Fibroblast of lung (primary cell): Measurements from ENCODE around the gene ABCC10. TPM values are rescaled to one million over a fixed set of nuclear protein-coding genes. Genes with fewer than 3 reads are reported as not detected.

ENCODE experiments used
- DNase-seq, 2 donors: peaks; one replicate each; pipeline versions ENCODE4 v3.0.0 to v3.0.0-alpha.2; 2010; ENCODE audit warnings: low read depth in 2 of 2
- H2AFZ ChIP-seq: 2 replicates; pipeline ENCODE4 v1.5.1; 2012; ENCODE audit warnings: low read length, control low read depth, inconsistent platforms
- H3K27ac ChIP-seq: 2 replicates; pipeline ENCODE4 v1.5.1; 2011; ENCODE audit warnings: low read length, control low read depth; ENCODE audit not compliant: insufficient read depth
- H3K27me3 ChIP-seq: 2 replicates; pipeline ENCODE4 v1.5.1; 2011; ENCODE audit warnings: mild to moderate bottlenecking, low read length; ENCODE audit not compliant: control insufficient read depth, insufficient read depth
- H3K36me3 ChIP-seq: 2 replicates; pipeline ENCODE4 v1.5.1; 2011; ENCODE audit warnings: low read length; ENCODE audit not compliant: control insufficient read depth, insufficient read depth
- H3K4me1 ChIP-seq: 2 replicates; pipeline ENCODE4 v1.5.1; 2011; ENCODE audit warnings: low read length; ENCODE audit not compliant: control insufficient read depth, insufficient read depth; ENCODE audit errors: extremely low read depth
- H3K4me2 ChIP-seq: 2 replicates; pipeline ENCODE4 v1.5.1; 2011; ENCODE audit warnings: low read length, control low read depth; ENCODE audit not compliant: insufficient read depth; ENCODE audit errors: extremely low read depth
- H3K4me3 ChIP-seq, 4 experiments: fragments of 200-600 bp in 1 of 4; sonication (generic) in 1 of 4; replicated peaks in 1 of 4; 2 replicates each; pipeline ENCODE4 v1.5.1; 2011 to 2016; ENCODE audit warnings: low read length in 4 of 4, low read depth in 3 of 4, mild to moderate bottlenecking in 3 of 4, control low read depth in 2 of 4, inconsistent platforms in 1 of 4, mixed read lengths in 1 of 4; ENCODE audit not compliant: insufficient read depth in 1 of 4; ENCODE audit errors: control extremely low read depth in 1 of 4
- H3K79me2 ChIP-seq: 2 replicates; pipeline ENCODE4 v1.5.1; 2012; ENCODE audit warnings: mild to moderate bottlenecking, low read length, inconsistent platforms; ENCODE audit not compliant: control insufficient read depth, insufficient read depth
- H3K9ac ChIP-seq: 2 replicates; pipeline ENCODE4 v1.5.1; 2011; ENCODE audit warnings: mild to moderate bottlenecking, low read length, control low read depth; ENCODE audit not compliant: insufficient read depth
- H3K9me3 ChIP-seq: 2 replicates; pipeline ENCODE4 v1.5.1; 2012; ENCODE audit warnings: low read depth, low read length; ENCODE audit not compliant: control insufficient read depth, insufficient read depth
- H4K20me1 ChIP-seq: 2 replicates; pipeline ENCODE4 v1.5.1; 2011; ENCODE audit warnings: low read length; ENCODE audit not compliant: control insufficient read depth, insufficient read depth; ENCODE audit errors: extremely low read depth
- EZH2 ChIP-seq: IDR thresholded peaks from 2 replicates; pipeline ENCODE4 v1.5.1; 2012; ENCODE audit warnings: low read length, control low read depth, mild to moderate bottlenecking; ENCODE audit errors: missing control alignments
- polyA plus RNA-seq, 2 donors: library from polyadenylated mRNA; depleted of rRNA in 1 of 2; stranded (reverse) in 1 of 2; unstranded in 1 of 2; fragments of >200 nt; gene quantifications; 2 replicates each; pipeline ENCODE4 v1.2.1, GENCODE V29; 2011 to 2012; ENCODE audit warnings: missing spikeins in 1 of 2
- total RNA-seq: library from RNA; depleted of rRNA; stranded (reverse); fragments of >200 nt; gene quantifications from 2 replicates; pipeline ENCODE4 v1.2.1, GENCODE V29; 2014
- TF ChIP-seq, protein P1 (sequence below), 2 donors: IDR thresholded peaks in 1 of 2; conservative IDR thresholded peaks in 1 of 2; 1 replicate in 1 of 2; 2 replicates in 1 of 2; pipeline ENCODE4 v1.5.1; 2011 to 2012; ENCODE audit warnings: low read length in 2 of 2, control low read depth in 1 of 2, inconsistent platforms in 1 of 2, low read depth in 1 of 2, mild to moderate bottlenecking in 1 of 2

The ABCC10 gene
- total and polyA plus RNA-seq, 2 donors (not counting 1 experiment from before 2014, with no cell fraction given), result 8.9 to 23.1 TPM

DNA sequence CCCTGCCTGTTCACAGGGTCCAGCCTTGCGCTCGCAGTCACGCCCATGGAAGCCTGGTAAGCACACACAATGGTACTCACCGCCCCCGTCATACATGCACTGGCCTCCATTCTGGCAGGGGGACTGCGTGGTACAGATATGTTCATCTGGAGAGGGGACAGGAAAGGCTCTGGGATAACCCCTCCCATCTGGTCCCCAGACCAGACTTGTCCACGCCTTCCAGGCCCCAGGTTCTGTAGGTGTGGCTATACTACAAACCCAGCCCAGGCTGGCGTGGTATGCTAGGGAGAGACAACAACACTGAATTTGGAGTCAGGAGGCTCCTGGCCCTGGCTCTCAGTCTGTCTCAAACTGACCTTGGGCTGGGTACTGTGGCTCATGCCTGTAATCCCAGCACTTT, 24.6 kb downstream of the ABCC10 start:
- no peak overlapping the region for H3K27ac ChIP-seq
- no peaks in the 10 kb centered on the region for H3K9me3 ChIP-seq
- peaks cover 3% of the 10 kb centered on the region for H3K4me1 ChIP-seq
- no peak overlapping the region for H3K4me3 ChIP-seq
- H4K20me1 ChIP-seq, result no peaks in the 10 kb centered on the region
- no peak overlapping the region for H3K4me2 ChIP-seq
- no peak for DNase-seq
- no peak overlapping the region for H3K9ac ChIP-seq
- H3K79me2 ChIP-seq, result no peaks in the 10 kb centered on the region
- no peak overlapping the region for H2AFZ ChIP-seq
- H3K36me3 ChIP-seq, result peaks cover 12% of the 10 kb centered on the region
- peaks cover 3% of the 10 kb centered on the region for H3K27me3 ChIP-seq
- TF ChIP-seq, protein P1, sequence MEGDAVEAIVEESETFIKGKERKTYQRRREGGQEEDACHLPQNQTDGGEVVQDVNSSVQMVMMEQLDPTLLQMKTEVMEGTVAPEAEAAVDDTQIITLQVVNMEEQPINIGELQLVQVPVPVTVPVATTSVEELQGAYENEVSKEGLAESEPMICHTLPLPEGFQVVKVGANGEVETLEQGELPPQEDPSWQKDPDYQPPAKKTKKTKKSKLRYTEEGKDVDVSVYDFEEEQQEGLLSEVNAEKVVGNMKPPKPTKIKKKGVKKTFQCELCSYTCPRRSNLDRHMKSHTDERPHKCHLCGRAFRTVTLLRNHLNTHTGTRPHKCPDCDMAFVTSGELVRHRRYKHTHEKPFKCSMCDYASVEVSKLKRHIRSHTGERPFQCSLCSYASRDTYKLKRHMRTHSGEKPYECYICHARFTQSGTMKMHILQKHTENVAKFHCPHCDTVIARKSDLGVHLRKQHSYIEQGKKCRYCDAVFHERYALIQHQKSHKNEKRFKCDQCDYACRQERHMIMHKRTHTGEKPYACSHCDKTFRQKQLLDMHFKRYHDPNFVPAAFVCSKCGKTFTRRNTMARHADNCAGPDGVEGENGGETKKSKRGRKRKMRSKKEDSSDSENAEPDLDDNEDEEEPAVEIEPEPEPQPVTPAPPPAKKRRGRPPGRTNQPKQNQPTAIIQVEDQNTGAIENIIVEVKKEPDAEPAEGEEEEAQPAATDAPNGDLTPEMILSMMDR (conservative IDR thresholded peaks at IDR 0.05 in 1 of 2, IDR thresholded peaks at IDR 0.05 in 1 of 2; ENCODE audit: low read depth in 1 of 2, low read length in 2 of 2), result no peak
- no peak for TF ChIP-seq EZH2

DNA sequence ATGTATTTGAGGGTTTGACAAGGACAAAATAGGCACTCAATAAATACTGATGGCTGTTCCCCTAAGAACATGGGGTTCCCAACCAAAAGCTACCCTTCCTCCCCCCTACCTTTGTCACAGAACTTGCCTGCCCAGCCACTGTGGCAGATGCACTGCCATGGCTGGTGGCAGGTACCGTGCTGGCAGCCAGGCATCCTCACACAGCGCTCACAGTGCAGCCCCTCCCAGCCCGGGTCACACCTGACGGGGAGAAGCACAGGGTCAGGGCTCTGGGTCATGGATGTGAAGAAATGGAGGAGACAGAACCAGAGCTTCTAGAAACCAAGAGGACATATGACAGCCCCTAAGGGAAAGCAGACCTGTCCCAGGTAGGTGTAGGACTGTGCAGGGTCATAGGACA, 25.6 kb downstream of the ABCC10 start:
- no peaks in the 10 kb centered on the region for H4K20me1 ChIP-seq
- no peaks in the 10 kb centered on the region for H3K9me3 ChIP-seq
- DNase-seq, result no peak
- no peak overlapping the region for H3K27ac ChIP-seq
- H3K9ac ChIP-seq, result no peak overlapping the region
- peaks cover 3% of the 10 kb centered on the region for H3K4me1 ChIP-seq
- no peak overlapping the region for H2AFZ ChIP-seq
- H3K27me3 ChIP-seq, result peaks cover 3% of the 10 kb centered on the region
- no peak overlapping the region for H3K4me2 ChIP-seq
- H3K79me2 ChIP-seq, result no peaks in the 10 kb centered on the region
- no peak overlapping the region for H3K4me3 ChIP-seq
- peaks cover 12% of the 10 kb centered on the region for H3K36me3 ChIP-seq
- TF ChIP-seq, protein P1 (conservative IDR thresholded peaks at IDR 0.05 in 1 of 2, IDR thresholded peaks at IDR 0.05 in 1 of 2; ENCODE audit: low read depth in 1 of 2, low read length in 2 of 2), result no peak
- no peak for TF ChIP-seq EZH2

DNA sequence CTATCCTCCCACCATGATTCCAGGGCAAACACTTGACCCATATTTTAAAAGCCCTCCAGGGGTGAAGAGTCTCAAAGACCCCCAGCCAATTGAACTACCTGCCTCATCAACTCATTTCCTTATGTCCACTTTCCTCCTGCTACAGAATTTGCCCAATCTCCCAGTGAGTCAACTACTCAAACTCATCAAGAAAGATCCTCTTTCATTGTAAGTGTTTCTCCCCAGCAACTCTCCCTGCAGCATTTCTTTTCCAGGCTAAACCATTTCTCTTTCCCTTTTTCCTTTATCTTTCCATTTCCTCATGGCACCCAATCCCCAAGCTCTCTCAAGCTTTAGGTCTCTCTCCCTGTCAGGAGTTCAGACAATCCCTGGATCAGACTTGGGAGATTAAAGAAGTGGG, 26.5 kb downstream of the ABCC10 start:
- peaks cover 3% of the 10 kb centered on the region for H3K4me1 ChIP-seq
- H3K27ac ChIP-seq, result no peak overlapping the region
- H3K9me3 ChIP-seq, result no peaks in the 10 kb centered on the region
- no peak overlapping the region for H3K4me2 ChIP-seq
- H2AFZ ChIP-seq, result no peak overlapping the region
- DNase-seq, result no peak
- no peak overlapping the region for H3K4me3 ChIP-seq
- H3K27me3 ChIP-seq, result peaks cover 3% of the 10 kb centered on the region
- no peaks in the 10 kb centered on the region for H3K79me2 ChIP-seq
- H3K36me3 ChIP-seq, result peaks cover 12% of the 10 kb centered on the region
- no peak overlapping the region for H3K9ac ChIP-seq
- H4K20me1 ChIP-seq, result no peaks in the 10 kb centered on the region
- TF ChIP-seq, protein P1 (conservative IDR thresholded peaks at IDR 0.05 in 1 of 2, IDR thresholded peaks at IDR 0.05 in 1 of 2; ENCODE audit: low read depth in 1 of 2, low read length in 2 of 2), result no peak
- no peak for TF ChIP-seq EZH2
